Keratinocyte (primary cell): ENCODE results near the gene GNAS-AS1.

Experiments used
- CTCF ChIP-seq, 3 experiments: IDR thresholded peaks in 1 of 3; conservative IDR thresholded peaks in 1 of 3; optimal IDR thresholded peaks in 1 of 3; 2 replicates in 2 of 3; 3 replicates in 1 of 3; pipeline versions ENCODE3 to v1.5.1; 2011; ENCODE audit warnings: low read length in 3 of 3, mild to moderate bottlenecking in 3 of 3, moderate library complexity in 2 of 3, control low read depth in 1 of 3, inconsistent platforms in 1 of 3; ENCODE audit not compliant: insufficient read depth in 2 of 3; ENCODE audit errors: extremely low read depth in 1 of 3
- EZH2 ChIP-seq: IDR thresholded peaks from one replicate; pipeline ENCODE4 v1.6.1; 2012; ENCODE audit warnings: inconsistent platforms, mild to moderate bottlenecking, low read length, moderate library complexity

GRCh38 chr20:58864346-58864745, 13.6 kb upstream of the GNAS-AS1 start:
- TF ChIP-seq EZH2: no peak
- peak in 2 of 3 experiments; percentile 13 to 30 for TF ChIP-seq CTCF (optimal IDR thresholded peaks at IDR 0.05 in 1 of 3, IDR thresholded peaks at IDR 0.05 in 1 of 3, conservative IDR thresholded peaks at IDR 0.05 in 1 of 3; ENCODE audit: extremely low read depth in 1 of 3, insufficient read depth in 2 of 3, low read length in 3 of 3)
